GM10847 (cell line): ENCODE results near the gene EP400.

ENCODE experiments used
- POLR2A ChIP-seq: IDR thresholded peaks from 2 replicates; pipeline ENCODE4 v1.6.1; 2011; ENCODE audit not compliant: insufficient read length; ENCODE audit errors: extremely low read depth

The EP400 gene

GRCh38 chr12:132006056-132006680, 56.4 kb downstream of the EP400 start:
- TF ChIP-seq POLR2A: no peak

- TF ChIP-seq POLR2A: no peak
Measured at GRCh38 chr12:132007041-132007440, 57.3 kb downstream of the EP400 start.

DNA sequence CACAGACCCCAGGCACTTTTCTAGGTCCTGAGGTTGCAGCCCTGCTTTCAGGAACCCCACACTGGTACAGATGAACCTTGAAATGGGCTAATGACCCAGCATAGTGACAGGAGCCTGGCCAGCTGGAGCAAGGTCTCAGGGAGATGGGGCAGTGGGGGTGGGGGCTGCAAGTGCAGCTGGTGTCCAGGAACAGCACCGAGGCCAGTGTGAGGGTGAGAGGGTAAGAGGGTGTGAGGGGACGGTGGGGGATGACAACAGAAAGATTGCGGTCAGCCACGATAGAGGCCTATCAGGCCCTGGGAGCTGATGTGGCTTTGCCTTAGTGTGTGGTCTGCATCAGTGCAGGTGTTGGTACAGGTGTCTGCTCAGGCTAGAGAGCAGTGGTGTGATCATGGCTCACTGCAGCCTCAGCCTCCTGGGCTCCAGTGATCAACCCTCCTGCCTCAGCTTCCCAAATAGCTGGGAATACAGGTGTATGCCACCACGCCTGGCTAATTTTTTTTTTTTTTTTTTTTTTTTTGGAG, 59.7 kb downstream of the EP400 start:
- no peak for TF ChIP-seq POLR2A

DNA sequence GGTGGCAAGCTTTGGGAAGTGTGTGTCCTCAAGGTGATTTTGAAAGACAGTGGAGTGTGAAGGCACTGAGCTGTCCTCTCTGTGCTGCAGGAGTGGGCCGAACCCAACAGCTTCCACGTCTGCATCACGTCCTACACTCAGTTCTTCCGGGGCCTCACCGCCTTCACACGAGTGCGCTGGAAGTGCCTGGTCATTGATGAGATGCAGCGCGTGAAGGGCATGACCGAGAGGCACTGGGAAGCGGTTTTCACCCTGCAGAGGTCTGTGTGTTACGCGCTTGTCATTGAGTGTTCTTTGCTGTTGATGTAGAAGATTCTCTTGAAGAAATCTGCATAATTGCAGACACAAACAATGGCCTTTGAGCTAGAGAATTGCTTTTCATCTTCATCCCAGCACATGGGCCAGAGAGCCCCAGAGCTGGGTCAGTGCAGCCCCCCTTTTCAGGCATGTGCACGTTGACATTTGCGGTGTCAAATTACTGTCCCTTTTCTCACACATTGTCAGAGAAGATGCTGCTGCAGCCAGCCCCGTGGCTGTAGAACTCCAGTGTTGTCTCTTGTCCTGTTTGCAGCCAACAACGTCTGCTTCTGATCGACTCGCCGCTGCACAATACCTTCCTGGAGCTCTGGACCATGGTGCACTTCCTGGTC, 63.3 kb downstream of the EP400 start:
- TF ChIP-seq POLR2A: no peak

DNA sequence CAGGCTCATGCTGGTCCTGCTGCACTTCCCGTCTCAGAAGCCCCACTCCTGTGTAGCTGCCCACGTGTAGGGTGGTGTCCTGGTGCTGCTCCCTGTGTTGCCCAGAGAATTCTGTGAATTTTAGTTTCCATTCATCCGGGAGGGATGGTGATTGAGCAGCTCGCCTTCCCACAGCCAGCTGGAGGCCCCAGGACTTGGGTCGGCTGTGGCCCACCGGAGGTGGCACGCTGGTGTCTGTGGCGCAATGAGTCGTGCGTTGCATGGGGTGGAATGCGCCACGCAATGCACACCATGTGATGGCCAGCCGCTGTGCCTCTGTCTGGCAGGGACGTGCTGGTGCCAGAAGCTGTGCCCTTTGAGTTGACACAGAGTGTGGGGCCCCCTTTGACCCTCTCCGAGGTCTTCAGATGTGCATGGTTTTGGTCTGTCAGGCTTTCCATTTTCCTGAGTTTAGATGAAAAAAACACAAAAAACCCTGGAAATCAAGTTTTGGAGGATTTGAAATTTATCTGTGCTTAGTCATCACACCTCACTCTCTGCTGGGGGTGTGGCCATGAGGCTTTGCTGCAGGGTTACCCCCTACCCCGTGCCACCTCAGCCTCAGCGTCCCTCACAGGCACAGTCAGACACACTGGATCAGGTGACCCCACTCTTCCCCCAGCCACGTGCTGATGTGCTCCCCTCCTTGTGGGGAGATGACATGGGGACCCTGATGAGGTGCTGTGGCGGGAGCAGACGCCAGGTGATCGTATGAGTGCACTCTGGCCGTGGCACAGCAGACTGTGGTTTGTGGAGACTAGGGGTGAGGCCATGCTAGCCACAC, 64.6 kb downstream of the EP400 start:
- no peak for TF ChIP-seq POLR2A

- TF ChIP-seq POLR2A: no peak
Measured at GRCh38 chr12:132014915-132015280, 65.2 kb downstream of the EP400 start.

GRCh38 chr12:132015686-132016430, 66.1 kb downstream of the EP400 start:
- no peak for TF ChIP-seq POLR2A

DNA sequence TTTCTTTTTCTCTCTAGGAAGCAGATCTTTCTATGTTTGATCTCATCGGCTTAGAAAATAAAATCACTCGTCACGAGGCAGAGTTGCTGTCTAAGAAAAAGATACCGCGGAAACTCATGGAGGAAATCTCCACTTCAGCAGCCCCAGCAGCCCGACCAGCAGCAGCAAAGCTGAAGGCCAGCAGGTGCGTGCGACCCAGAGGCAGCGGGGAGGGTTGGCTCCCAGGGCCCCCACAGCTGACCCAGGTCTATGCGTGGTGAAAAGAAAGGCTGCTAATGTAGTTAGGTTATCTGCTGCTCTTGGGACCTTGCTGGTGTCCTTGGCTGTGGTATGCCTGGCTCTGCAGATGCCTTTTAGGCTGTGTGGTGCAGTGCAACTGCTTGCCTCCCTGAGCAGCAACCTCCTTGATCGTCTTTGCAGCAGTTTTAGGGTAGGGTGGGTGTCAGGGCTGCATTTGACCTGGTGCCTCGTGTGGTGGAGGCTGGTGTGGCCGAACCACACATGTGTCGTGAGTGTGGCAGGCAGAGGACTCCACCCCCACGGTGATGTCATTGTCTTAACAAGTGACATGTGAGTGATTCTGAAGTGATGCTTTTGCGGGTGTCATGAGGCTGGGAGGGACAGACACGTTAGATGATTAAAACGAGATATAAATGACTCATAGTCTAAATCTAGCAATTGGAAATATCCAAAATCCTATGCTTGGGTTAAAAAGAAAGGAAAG, 68.6 kb downstream of the EP400 start:
- TF ChIP-seq POLR2A: no peak

GRCh38 chr12:132019891-132020290, 70.1 kb downstream of the EP400 start:
- no peak for TF ChIP-seq POLR2A

DNA sequence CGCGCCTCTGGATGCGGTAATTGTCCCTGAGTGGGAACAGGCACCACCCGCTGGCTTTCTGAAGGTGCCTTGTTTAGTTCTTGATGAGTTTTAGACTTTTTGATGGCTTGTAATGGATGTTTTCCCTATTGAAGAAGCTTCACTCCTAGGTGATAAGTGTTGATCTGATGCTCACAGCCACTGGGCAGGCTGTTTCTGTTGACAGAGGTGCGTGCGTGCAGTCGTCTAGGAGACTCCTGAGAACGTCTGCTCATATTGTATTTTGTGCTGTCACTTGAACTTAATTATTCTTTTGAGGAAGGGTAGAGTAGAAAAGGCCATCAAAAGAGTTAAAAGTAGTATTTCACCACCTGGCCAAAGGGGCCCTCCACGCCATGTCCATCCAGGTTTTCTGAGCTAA, 70.5 kb downstream of the EP400 start:
- TF ChIP-seq POLR2A: no peak

- TF ChIP-seq POLR2A: no peak
Measured at GRCh38 chr12:132021031-132021871, 71.5 kb downstream of the EP400 start.

- no peak for TF ChIP-seq POLR2A
Measured at GRCh38 chr12:132021965-132022364, 72.2 kb downstream of the EP400 start.

- TF ChIP-seq POLR2A: no peak
Measured at GRCh38 chr12:132023658-132024057, 73.9 kb downstream of the EP400 start.

DNA sequence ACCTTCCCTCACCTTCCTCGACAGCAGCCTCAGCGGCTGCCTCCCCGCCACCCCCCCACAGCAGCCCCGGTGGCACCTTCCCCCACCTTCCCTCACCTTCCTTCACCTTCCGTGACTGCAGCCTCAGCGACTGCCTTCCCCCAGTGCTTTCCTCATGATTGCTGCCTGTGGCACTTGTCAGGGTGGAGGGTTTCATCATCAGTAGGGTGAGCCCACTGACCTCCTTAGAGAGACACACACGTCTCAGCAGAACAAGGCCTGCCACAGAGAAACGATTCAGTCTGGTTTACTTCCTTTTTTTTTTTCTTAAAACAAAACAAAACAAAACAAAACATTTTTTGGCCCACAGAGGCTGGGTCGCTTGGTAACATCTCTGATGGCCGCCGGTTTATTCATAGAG, 75.0 kb downstream of the EP400 start:
- TF ChIP-seq POLR2A: no peak

GRCh38 chr12:132025526-132025925, 75.8 kb downstream of the EP400 start:
- TF ChIP-seq POLR2A: no peak
